Nephron progenitor cell (in vitro differentiated cells): ENCODE results near the gene TIGD4.

Experiments
- DNase-seq: peaks from one replicate; pipeline ENCODE4 v3.0.0; 2021
- H3K27ac Mint-ChIP-seq: 2 replicates; pipeline ENCODE4 v1.8.0; 2021; ENCODE audit warnings: mild to moderate bottlenecking, moderate library complexity, mixed read lengths
- H3K27me3 Mint-ChIP-seq: 2 replicates; pipeline ENCODE4 v1.8.0; 2021; ENCODE audit warnings: mild to moderate bottlenecking, low read depth, mixed read lengths; ENCODE audit not compliant: poor library complexity
- H3K36me3 Mint-ChIP-seq: 2 replicates; pipeline ENCODE4 v1.8.0; 2021; ENCODE audit warnings: low read depth, mixed read lengths
- H3K4me1 Mint-ChIP-seq: 2 replicates; pipeline ENCODE4 v1.8.0; 2021; ENCODE audit warnings: mixed read lengths
- H3K4me3 Mint-ChIP-seq: 2 replicates; pipeline ENCODE4 v1.8.0; 2021; ENCODE audit warnings: mild to moderate bottlenecking, moderate library complexity, mixed read lengths
- H3K9me3 Mint-ChIP-seq: 2 replicates; pipeline ENCODE4 v1.8.0; 2021; ENCODE audit warnings: mild to moderate bottlenecking, moderate library complexity, mixed read lengths
- TF ChIP-seq, protein P1 (sequence below): fragments of 200-600 bp; sonication (generic); IDR thresholded peaks from 2 replicates; pipeline ENCODE4 v1.5.0; 2021; ENCODE audit warnings: antibody characterized with exemption

TIGD4 gene

DNA sequence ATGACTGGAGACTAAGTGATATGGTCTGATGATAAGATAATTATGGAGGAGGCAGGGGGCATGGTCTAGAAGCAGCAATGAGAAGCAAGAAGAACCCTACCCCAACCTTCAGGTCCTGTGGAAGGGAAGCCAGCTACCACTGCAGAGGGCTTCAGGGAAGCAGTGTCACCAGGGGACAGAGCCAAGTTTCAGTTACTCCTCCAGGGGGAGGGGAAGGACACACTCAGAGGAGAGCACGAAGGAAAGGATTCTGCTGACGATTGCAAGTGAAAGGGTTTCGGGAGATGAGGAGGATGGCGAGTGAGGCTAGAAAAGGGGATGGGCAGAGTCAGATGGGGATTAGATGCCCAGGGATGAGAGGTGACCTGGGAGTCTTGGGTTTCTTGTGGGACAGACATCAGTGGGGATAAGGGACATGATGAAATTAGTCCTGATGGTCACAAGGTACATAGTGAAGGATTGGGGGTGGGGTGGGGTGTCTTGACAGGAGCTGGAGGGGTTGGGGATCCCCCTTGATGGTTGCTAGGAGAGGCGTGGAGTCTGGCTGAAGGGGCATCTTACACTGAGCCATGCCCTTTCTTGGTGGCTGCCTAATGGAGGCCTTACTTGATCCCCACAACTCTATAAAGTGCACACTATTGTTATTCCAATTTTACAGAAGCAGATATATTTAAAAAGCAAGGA, 45.4 kb downstream of the TIGD4 start:
- H3K27me3 Mint-ChIP-seq = peaks cover 5% of the 10 kb centered on the region
- H3K4me3 Mint-ChIP-seq = no peak overlapping the region
- H3K27ac Mint-ChIP-seq = no peak overlapping the region

DNA sequence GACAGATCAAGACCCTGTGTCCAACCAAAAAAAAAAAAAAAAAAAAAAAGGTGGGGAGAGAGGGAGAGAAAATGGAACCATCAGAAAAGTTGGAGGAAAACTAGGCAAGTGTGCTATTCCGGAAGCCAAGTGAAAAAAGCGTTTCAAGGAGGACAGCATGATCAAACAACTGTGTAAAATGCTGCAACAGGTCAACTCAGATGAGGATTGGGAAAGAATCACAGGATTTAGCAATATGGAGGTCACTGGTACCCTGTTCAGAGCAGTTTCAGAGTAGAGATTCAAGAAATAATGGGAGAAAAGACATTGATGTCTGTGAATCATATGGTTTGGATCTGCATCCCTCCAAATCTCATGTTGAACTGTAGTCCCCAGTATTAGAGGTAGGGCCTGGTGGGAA, 47.5 kb downstream of the TIGD4 start:
- no peaks in the 10 kb centered on the region for H3K36me3 Mint-ChIP-seq
- H3K4me3 Mint-ChIP-seq = no peak overlapping the region
- H3K9me3 Mint-ChIP-seq = no peaks in the 10 kb centered on the region
- H3K27ac Mint-ChIP-seq = no peak overlapping the region
- DNase-seq = no peak
- H3K4me1 Mint-ChIP-seq = peaks cover 11% of the 10 kb centered on the region
- TF ChIP-seq, protein P1, sequence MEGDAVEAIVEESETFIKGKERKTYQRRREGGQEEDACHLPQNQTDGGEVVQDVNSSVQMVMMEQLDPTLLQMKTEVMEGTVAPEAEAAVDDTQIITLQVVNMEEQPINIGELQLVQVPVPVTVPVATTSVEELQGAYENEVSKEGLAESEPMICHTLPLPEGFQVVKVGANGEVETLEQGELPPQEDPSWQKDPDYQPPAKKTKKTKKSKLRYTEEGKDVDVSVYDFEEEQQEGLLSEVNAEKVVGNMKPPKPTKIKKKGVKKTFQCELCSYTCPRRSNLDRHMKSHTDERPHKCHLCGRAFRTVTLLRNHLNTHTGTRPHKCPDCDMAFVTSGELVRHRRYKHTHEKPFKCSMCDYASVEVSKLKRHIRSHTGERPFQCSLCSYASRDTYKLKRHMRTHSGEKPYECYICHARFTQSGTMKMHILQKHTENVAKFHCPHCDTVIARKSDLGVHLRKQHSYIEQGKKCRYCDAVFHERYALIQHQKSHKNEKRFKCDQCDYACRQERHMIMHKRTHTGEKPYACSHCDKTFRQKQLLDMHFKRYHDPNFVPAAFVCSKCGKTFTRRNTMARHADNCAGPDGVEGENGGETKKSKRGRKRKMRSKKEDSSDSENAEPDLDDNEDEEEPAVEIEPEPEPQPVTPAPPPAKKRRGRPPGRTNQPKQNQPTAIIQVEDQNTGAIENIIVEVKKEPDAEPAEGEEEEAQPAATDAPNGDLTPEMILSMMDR = no peak
- no peaks in the 10 kb centered on the region for H3K27me3 Mint-ChIP-seq

More for the DNA sequence above, 45.4 kb downstream of the TIGD4 start:
- Mint-ChIP-seq H3K36me3 (no peaks in the 10 kb centered on the region), H3K4me1 (peaks cover 23% of the 10 kb centered on the region), H3K9me3 (no peaks in the 10 kb centered on the region)
- DNase-seq = no peak
- TF ChIP-seq, protein P1 = no peak

DNA sequence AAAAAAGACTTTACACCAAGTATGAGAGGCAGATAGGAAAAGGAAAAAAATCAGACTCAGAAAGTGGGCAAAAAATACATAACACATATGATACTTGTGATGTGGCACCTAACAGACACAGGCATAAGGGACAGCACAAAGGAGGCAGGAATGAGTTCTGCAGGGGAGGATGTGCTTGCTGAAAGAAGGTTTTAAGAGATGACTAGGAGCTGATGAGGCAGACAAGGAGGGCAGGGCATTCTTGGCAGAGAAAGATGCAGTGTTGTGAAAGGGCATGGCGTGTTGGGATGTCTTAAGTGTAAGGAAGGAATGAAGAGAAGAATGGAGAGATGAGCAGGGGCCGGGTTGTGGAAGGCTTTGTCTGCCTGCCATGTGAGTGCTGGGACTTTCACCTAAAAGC, 50.1 kb downstream of the TIGD4 start:
- Mint-ChIP-seq H3K36me3 (no peaks in the 10 kb centered on the region), H3K4me1 (no peaks in the 10 kb centered on the region), H3K9me3 (peaks cover 4% of the 10 kb centered on the region), H3K4me3 (no peak overlapping the region), H3K27me3 (peaks cover 2% of the 10 kb centered on the region), H3K27ac (no peak overlapping the region)
- TF ChIP-seq, protein P1 = no peak
- no peak for DNase-seq

DNA sequence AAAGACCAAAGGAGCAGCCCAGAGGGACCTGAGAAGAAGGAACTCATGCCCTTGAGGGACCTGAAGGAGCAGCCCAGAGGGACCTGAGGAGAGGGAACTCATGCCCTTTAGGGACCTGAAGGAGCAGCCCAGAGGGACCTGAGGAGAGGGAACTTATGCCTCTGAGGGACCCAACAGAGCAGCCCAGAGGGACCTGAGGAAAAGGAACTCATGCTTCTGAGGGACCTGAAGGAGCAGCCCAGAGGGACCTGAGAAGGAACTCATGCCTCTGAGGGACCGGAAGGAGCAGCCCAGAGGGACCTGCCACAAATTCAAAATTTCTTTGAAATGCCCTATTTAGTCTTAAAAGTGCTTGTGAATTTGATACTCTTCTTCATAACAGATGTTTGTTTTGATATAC, 51.2 kb downstream of the TIGD4 start:
- Mint-ChIP-seq H3K36me3 (no peaks in the 10 kb centered on the region), H3K4me1 (no peaks in the 10 kb centered on the region), H3K9me3 (peaks cover 4% of the 10 kb centered on the region), H3K4me3 (no peak overlapping the region), H3K27me3 (peaks cover 2% of the 10 kb centered on the region), H3K27ac (no peak overlapping the region)
- TF ChIP-seq, protein P1 = no peak
- DNase-seq = no peak

DNA sequence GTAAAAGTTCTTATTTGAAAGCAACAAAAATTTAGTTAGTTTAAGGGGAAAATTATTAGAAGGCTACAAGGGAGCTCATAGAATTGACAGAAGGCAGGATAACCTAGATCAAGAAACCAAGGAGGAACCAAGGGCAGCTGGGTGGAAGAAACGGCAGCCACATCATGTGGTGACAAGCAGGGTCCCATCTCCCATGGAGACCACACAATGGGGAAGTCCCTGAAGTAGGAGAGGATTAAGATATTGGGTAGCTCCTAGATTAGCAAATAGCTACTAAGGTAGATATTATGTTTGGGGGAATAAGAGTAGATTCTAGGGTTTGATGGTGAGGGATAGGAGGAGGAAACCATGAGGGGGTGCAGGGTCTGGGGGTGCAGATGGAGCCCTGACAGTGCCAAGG, 51.7 kb downstream of the TIGD4 start:
- Mint-ChIP-seq H3K27me3 (peaks cover 2% of the 10 kb centered on the region), H3K4me3 (no peak overlapping the region), H3K27ac (no peak overlapping the region), H3K36me3 (no peaks in the 10 kb centered on the region), H3K9me3 (peaks cover 4% of the 10 kb centered on the region), H3K4me1 (no peaks in the 10 kb centered on the region)
- TF ChIP-seq, protein P1 = no peak
- DNase-seq = no peak

DNA sequence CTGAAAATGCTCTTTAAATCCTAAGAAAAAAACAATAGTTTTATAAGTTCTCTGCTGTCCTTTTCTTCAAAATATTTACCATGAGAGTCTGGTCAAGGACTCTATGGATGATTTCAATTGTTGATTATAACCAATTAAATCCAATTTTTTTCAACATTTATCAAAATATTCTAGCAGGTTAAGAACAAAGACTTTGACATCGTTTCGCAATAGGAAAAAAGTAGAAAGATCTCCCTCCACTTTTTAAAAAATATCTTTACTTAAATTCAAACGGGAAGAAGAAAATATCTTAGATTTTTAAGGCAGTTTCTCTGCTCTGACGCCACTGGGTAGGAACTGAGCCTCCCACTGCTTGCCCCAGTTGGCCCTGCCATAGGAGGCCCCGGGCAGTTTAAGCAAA, 55.0 kb downstream of the TIGD4 start:
- no peaks in the 10 kb centered on the region for H3K36me3 Mint-ChIP-seq
- no peak overlapping the region for H3K27ac Mint-ChIP-seq
- H3K9me3 Mint-ChIP-seq = peaks cover 4% of the 10 kb centered on the region
- peaks cover 8% of the 10 kb centered on the region for H3K27me3 Mint-ChIP-seq
- DNase-seq = no peak
- H3K4me3 Mint-ChIP-seq = no peak overlapping the region
- TF ChIP-seq, protein P1 = no peak
- H3K4me1 Mint-ChIP-seq = peaks cover 8% of the 10 kb centered on the region
